GM12878 (cell line): ENCODE data around the gene STXBP4. TPM values are rescaled to one million over a fixed set of nuclear protein-coding genes. Genes with fewer than 3 reads are reported as not detected.

Source experiments
- ATAC-seq: fragments of 200-7000 bp; cut with Tn5 transposase; 3 replicates; pipeline ENCODE4 v1.9.1; 2020; ENCODE audit warnings: mild to moderate bottlenecking, moderate library complexity
- BruUV-seq: library from RNA; stranded (reverse); fragments of 400-500 nt; replicated peaks from 2 replicates; lab custom pipeline; 2021; lab: Mats Ljungman, UMichigan
- CTCF ChIA-PET: fragments of 300-600 bp; sonication (Branson Sonifier 250); formaldehyde crosslinking; extraction: SDS; loops from one replicate; lab custom pipeline; 2021; ENCODE audit warnings: inconsistent platforms; lab: Yijun Ruan, JAX
- POLR2A ChIA-PET: fragments of 350-600 bp; formaldehyde crosslinking; extraction: SDS; loops from one replicate; lab custom pipeline; 2021; ENCODE audit warnings: inconsistent platforms; lab: Charles Lee
- RAD21 ChIA-PET: fragments of 300-600 bp; sonication (Branson Sonifier 250); formaldehyde crosslinking; loops from one replicate; lab custom pipeline; 2023; ENCODE audit warnings: antibody characterized with exemption; ENCODE audit not compliant: unreplicated experiment; lab: Charles Lee
- SMC1A ChIA-PET: fragments of 300-600 bp; sonication (Branson Sonifier 250); formaldehyde crosslinking; loops from one replicate; lab custom pipeline; 2023; ENCODE audit not compliant: unreplicated experiment, uncharacterized antibody; lab: Charles Lee
- DNase-seq: peaks from one replicate; pipeline ENCODE4 v3.0.0-alpha.2; 2011; ENCODE audit warnings: low read depth, low spot score
- FAIRE-seq: peaks from 3 replicates; lab custom pipeline; 2011; peaks lifted over from hg19 to GRCh38; lab: Jason Lieb, UNC
- H2AFZ ChIP-seq: 2 replicates; pipeline ENCODE4 v1.6.0; 2011; ENCODE audit warnings: low read depth, low read length, control low read depth; ENCODE audit not compliant: control insufficient read depth
- H3K27ac ChIP-seq: 2 replicates; pipeline ENCODE4 v1.5.1; 2011; ENCODE audit warnings: control low read depth; ENCODE audit not compliant: control insufficient read depth, insufficient read depth
- H3K27me3 ChIP-seq, 2 experiments: replicated peaks in 1 of 2; 2 replicates each; pipeline versions ENCODE4 v1.6.0 to v1.6.1; 2011; ENCODE audit warnings: low read length in 1 of 2; ENCODE audit not compliant: control insufficient read depth in 2 of 2, insufficient read depth in 2 of 2
- H3K36me3 ChIP-seq, 2 experiments: 2 replicates each; pipeline ENCODE4 v1.5.1; 2011; ENCODE audit warnings: low read length in 1 of 2; ENCODE audit not compliant: control insufficient read depth in 2 of 2, insufficient read depth in 2 of 2
- H3K4me1 ChIP-seq: 2 replicates; pipeline ENCODE4 v1.6.1; 2011; ENCODE audit warnings: mild to moderate bottlenecking, low read length, moderate library complexity, mixed read lengths; ENCODE audit not compliant: control insufficient read depth, insufficient read depth
- H3K4me2 ChIP-seq: 2 replicates; pipeline ENCODE4 v1.6.0; 2011; ENCODE audit warnings: control low read depth; ENCODE audit not compliant: control insufficient read depth, insufficient read depth
- H3K4me3 ChIP-seq: fragments of 200-600 bp; sonication (generic); 2 replicates; pipeline ENCODE4 v1.5.1; 2016
- H3K79me2 ChIP-seq: 2 replicates; pipeline ENCODE4 v1.6.0; 2011; ENCODE audit warnings: low read length; ENCODE audit not compliant: control insufficient read depth, insufficient read depth
- H3K9ac ChIP-seq: 2 replicates; pipeline ENCODE4 v1.8.0; 2011; ENCODE audit warnings: low read length, control low read depth, mixed read lengths; ENCODE audit not compliant: control insufficient read depth, insufficient read depth
- H3K9me3 ChIP-seq: replicated peaks from 3 replicates; pipeline ENCODE4 v1.5.1; 2011; ENCODE audit warnings: mild to moderate bottlenecking, low read length; ENCODE audit not compliant: control insufficient read depth, insufficient read depth
- H4K20me1 ChIP-seq: 2 replicates; pipeline ENCODE4 v1.6.0; 2011; ENCODE audit not compliant: control insufficient read depth, insufficient read depth
- ASH2L ChIP-seq: fragments of 300-600, 200-600 bp; sonication (generic); IDR thresholded peaks from 2 replicates; pipeline ENCODE4 v1.6.1; 2017; ENCODE audit warnings: low read depth, mild to moderate bottlenecking, borderline replicate concordance
- BRCA1 ChIP-seq: IDR thresholded peaks from 2 replicates; pipeline ENCODE4 v1.6.1; 2011; ENCODE audit warnings: low read depth, low read length, improper control_type of control experiment
- FOS ChIP-seq: IDR thresholded peaks from 3 replicates; pipeline ENCODE4 v1.6.1; 2011; ENCODE audit warnings: borderline replicate concordance; ENCODE audit not compliant: insufficient read length; ENCODE audit errors: extremely low read depth
- GATAD2B ChIP-seq: fragments of 450-650 bp; conservative IDR thresholded peaks from 2 replicates; pipeline ENCODE4 v1.6.1; 2017; ENCODE audit warnings: low read depth, mild to moderate bottlenecking, moderate library complexity
- HSF1 ChIP-seq: fragments of 150-350 bp; IDR thresholded peaks from 2 replicates; pipeline ENCODE4 v1.6.1; 2014; ENCODE audit warnings: mild to moderate bottlenecking, low read depth, low read length
- IRF3 ChIP-seq: fragments of 450-650 bp; IDR thresholded peaks from 2 replicates; pipeline ENCODE4 v1.6.1; 2014; ENCODE audit warnings: mild to moderate bottlenecking
- MEF2B ChIP-seq: fragments of 450-650 bp; IDR thresholded peaks from 2 replicates; pipeline ENCODE4 v1.6.1; 2018; ENCODE audit warnings: mild to moderate bottlenecking, moderate library complexity; ENCODE audit not compliant: partially characterized antibody, poor library complexity, severe bottlenecking
- NR2F1 ChIP-seq: fragments of 450-650 bp; conservative IDR thresholded peaks from 2 replicates; pipeline ENCODE4 v1.6.1; 2017; ENCODE audit warnings: mild to moderate bottlenecking
- RELA ChIP-seq: fragments of 450-650 bp; IDR thresholded peaks from 2 replicates; pipeline ENCODE4 v1.8.0; 2014; ENCODE audit warnings: borderline replicate concordance; ENCODE audit not compliant: partially characterized antibody
- REST ChIP-seq: IDR thresholded peaks from 2 replicates; pipeline ENCODE4 v1.6.1; 2012; ENCODE audit warnings: mild to moderate bottlenecking, low read depth, low read length
- TCF7 ChIP-seq: IDR thresholded peaks from 2 replicates; pipeline ENCODE4 v1.6.1; 2014; ENCODE audit warnings: antibody characterized with exemption, borderline replicate concordance
- ZNF622 ChIP-seq: fragments of 450-650 bp; IDR thresholded peaks from 2 replicates; pipeline ENCODE4 v1.6.1; 2017; ENCODE audit warnings: mild to moderate bottlenecking, inconsistent platforms
- ZNF687 ChIP-seq: fragments of 450-650 bp; IDR thresholded peaks from 2 replicates; pipeline ENCODE4 v1.6.1; 2017; ENCODE audit warnings: mild to moderate bottlenecking, moderate library complexity
- WGBS: methylation state at CpG from one replicate; pipeline ENCODE4 v1.1.6; 2016; ENCODE audit warnings: low lambda C conversion rate; ENCODE audit not compliant: insufficient replicate concordance, insufficient coverage; ENCODE audit errors: missing lambda C conversion rate; 5-methylcytosine and 5-hydroxymethylcytosine counted together
- in situ Hi-C: fragments of 300-500 bp; cut with MboI; formaldehyde crosslinking; loops from 9 replicates; pipeline ENCODE4 v1.14.3; 2018; ENCODE audit warnings: mixed read lengths
- intact Hi-C: fragments of 100-400 bp; cut with micrococcal nuclease; formaldehyde crosslinking; loops from one replicate; pipeline ENCODE4 v1.14.2; 2022; ENCODE audit not compliant: unreplicated experiment
- polyA plus RNA-seq, 11 experiments: library from polyadenylated mRNA; depleted of rRNA in 4 of 11; unstranded in 6 of 11; stranded (reverse) in 5 of 11; fragments of >200 nt; fragmentation: Nextera tagmentation in 4 of 11; fragmentation: Illumina TruSeq in 1 of 11; extraction: Ambion mirVana in 4 of 11; extraction: Trizol in 1 of 11; gene quantifications; 1 replicate in 1 of 11; 2 replicates in 10 of 11; pipeline versions ENCODE4 v1.2.1 to v1.2.3, GENCODE V29; 2011 to 2016; ENCODE audit warnings: inconsistent platforms in 2 of 11, missing spikeins in 2 of 11, low read depth in 1 of 11
- total RNA-seq, 4 experiments: library from RNA; depleted of rRNA in 3 of 4; stranded (reverse); fragments of >200 nt in 3 of 4; fragmentation: Illumina TruSeq in 1 of 4; extraction: Trizol in 1 of 4; gene quantifications; 2 replicates each; pipeline versions ENCODE4 v1.2.1 to v1.2.3, GENCODE V29; 2013 to 2021

STXBP4 gene
- total and polyA plus RNA-seq, 10 of the 15 experiments (the other 5 are each of a cell fraction or from before 2014, with no cell fraction given): 4.3 to 11.0 (median 6.7) TPM

GRCh38 chr17:55158439-55158838 is 189.9 kb downstream of the STXBP4 start (continued):
- no peak for TF ChIP-seq ZNF687
- no peak for TF ChIP-seq FOS

- FAIRE-seq: no peak
- H3K9me3 ChIP-seq: no peaks in the 10 kb centered on the region
- ATAC-seq: no peak
- no peaks in the 10 kb centered on the region; a peak in 1 of 4 replicates for H3K36me3 ChIP-seq
- no peak overlapping the region for H3K4me3 ChIP-seq
- POLR2A ChIA-PET: no interaction called here
- no peaks in the 10 kb centered on the region for H3K27me3 ChIP-seq
- peaks cover 4% of the 10 kb centered on the region; the same call in 1 of the 2 replicates for H3K4me1 ChIP-seq
- CTCF ChIA-PET: no interaction called here
- no peak overlapping the region for H2AFZ ChIP-seq
- no peak for DNase-seq
- no peaks in the 10 kb centered on the region for H4K20me1 ChIP-seq
- in situ Hi-C loops (no loop called here), intact Hi-C loops (no loop called here)
- RAD21 ChIA-PET: no interaction called here
- H3K4me2 ChIP-seq: no peak overlapping the region
- H3K79me2 ChIP-seq: no peaks in the 10 kb centered on the region
- SMC1A ChIA-PET: interaction anchor here (1.0 kb wide), 1 partner anchor 24 kb away, joined by 3 read pairs; no protein-coding TSS in a partner anchor
- no peak overlapping the region for H3K9ac ChIP-seq
- WGBS: 52% methylated on average over 2 of the region's 2 CpGs
- H3K27ac ChIP-seq: no peak overlapping the region
- BruUV-seq: no TSS peak
- TF ChIP-seq REST (no peak), NR2F1 (no peak), HSF1 (no peak), GATAD2B (no peak), TCF7 (no peak), ZNF622 (no peak), ASH2L (no peak), MEF2B (no peak), RELA (no peak), BRCA1 (no peak), IRF3 (no peak)
These were observed 190.7 kb downstream of the STXBP4 start for GRCh38 chr17:55159251-55159650.
